RWPE2 (cell line): Measurements from ENCODE around the gene RHEB.

Experiments
- ATAC-seq: fragments of 200-7000 bp; cut with Tn5 transposase; 3 replicates; pipeline ENCODE4 v1.9.1; 2021; ENCODE audit warnings: low read depth
- DNase-seq: peaks from one replicate; pipeline ENCODE4 v3.0.0-alpha.2; 2020; ENCODE audit warnings: low spot score
- H3K27ac ChIP-seq: fragments of 450-650 bp; 2 replicates; pipeline ENCODE4 v1.5.1; 2017; ENCODE audit warnings: mild to moderate bottlenecking; ENCODE audit not compliant: poor library complexity, severe bottlenecking
- H3K27me3 ChIP-seq: fragments of 250-450 bp; sonication (Bioruptor Pico); 2 replicates; pipeline ENCODE4 v1.5.1; 2021; ENCODE audit warnings: mild to moderate bottlenecking, moderate library complexity; ENCODE audit not compliant: insufficient read depth, poor library complexity, severe bottlenecking
- H3K36me3 ChIP-seq: fragments of 250-450 bp; sonication (Bioruptor Pico); 2 replicates; pipeline ENCODE4 v1.5.1; 2020; ENCODE audit warnings: low read depth, mild to moderate bottlenecking, moderate library complexity
- H3K4me1 ChIP-seq: fragments of 250-450 bp; sonication (Bioruptor Pico); 2 replicates; pipeline ENCODE4 v1.5.1; 2021; ENCODE audit warnings: mild to moderate bottlenecking, moderate library complexity; ENCODE audit not compliant: insufficient read depth, poor library complexity, severe bottlenecking
- H3K4me3 ChIP-seq: fragments of 250-450 bp; sonication (Bioruptor Pico); 2 replicates; pipeline ENCODE4 v1.5.1; 2021; ENCODE audit warnings: mild to moderate bottlenecking, moderate library complexity; ENCODE audit not compliant: severe bottlenecking
- H3K9me3 ChIP-seq: fragments of 250-450 bp; sonication (Bioruptor Pico); 2 replicates; pipeline ENCODE4 v1.5.1; 2021; ENCODE audit warnings: mild to moderate bottlenecking, moderate library complexity; ENCODE audit not compliant: severe bottlenecking
- TF ChIP-seq, protein P1 (sequence below): fragments of 450-650 bp; IDR thresholded peaks from one replicate; pipeline ENCODE4 v1.5.1; 2017; ENCODE audit warnings: mild to moderate bottlenecking, moderate library complexity; ENCODE audit not compliant: poor library complexity, severe bottlenecking

Gene RHEB

DNA sequence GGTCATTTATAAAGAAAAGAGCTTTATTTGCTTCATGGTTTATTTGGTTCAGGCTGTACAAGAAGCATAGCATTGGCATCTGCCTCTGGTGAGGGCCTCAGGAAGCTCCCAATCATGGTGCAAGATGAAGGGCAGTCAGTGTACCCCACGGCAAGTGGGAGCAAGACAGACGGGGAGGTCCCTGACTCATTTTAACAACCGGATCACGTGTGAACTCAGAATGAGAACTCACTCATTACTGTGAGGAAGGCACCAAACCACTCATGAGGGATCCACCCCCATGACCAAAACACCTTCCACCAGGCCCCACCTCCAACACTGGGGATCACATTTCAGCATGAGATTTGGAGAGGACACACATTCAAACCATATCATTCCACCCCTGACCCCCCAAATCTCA is 64.0 kb downstream of the RHEB start:
- DNase-seq (no peak), ATAC-seq (no peak)
- TF ChIP-seq, protein P1, sequence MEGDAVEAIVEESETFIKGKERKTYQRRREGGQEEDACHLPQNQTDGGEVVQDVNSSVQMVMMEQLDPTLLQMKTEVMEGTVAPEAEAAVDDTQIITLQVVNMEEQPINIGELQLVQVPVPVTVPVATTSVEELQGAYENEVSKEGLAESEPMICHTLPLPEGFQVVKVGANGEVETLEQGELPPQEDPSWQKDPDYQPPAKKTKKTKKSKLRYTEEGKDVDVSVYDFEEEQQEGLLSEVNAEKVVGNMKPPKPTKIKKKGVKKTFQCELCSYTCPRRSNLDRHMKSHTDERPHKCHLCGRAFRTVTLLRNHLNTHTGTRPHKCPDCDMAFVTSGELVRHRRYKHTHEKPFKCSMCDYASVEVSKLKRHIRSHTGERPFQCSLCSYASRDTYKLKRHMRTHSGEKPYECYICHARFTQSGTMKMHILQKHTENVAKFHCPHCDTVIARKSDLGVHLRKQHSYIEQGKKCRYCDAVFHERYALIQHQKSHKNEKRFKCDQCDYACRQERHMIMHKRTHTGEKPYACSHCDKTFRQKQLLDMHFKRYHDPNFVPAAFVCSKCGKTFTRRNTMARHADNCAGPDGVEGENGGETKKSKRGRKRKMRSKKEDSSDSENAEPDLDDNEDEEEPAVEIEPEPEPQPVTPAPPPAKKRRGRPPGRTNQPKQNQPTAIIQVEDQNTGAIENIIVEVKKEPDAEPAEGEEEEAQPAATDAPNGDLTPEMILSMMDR: no peak
- H3K4me3 ChIP-seq: no peak overlapping the region
- H3K36me3 ChIP-seq: no peaks in the 10 kb centered on the region
- no peaks in the 10 kb centered on the region for H3K27me3 ChIP-seq
- H3K9me3 ChIP-seq: no peaks in the 10 kb centered on the region
- no peak overlapping the region for H3K27ac ChIP-seq
- H3K4me1 ChIP-seq: peaks cover 12% of the 10 kb centered on the region

DNA sequence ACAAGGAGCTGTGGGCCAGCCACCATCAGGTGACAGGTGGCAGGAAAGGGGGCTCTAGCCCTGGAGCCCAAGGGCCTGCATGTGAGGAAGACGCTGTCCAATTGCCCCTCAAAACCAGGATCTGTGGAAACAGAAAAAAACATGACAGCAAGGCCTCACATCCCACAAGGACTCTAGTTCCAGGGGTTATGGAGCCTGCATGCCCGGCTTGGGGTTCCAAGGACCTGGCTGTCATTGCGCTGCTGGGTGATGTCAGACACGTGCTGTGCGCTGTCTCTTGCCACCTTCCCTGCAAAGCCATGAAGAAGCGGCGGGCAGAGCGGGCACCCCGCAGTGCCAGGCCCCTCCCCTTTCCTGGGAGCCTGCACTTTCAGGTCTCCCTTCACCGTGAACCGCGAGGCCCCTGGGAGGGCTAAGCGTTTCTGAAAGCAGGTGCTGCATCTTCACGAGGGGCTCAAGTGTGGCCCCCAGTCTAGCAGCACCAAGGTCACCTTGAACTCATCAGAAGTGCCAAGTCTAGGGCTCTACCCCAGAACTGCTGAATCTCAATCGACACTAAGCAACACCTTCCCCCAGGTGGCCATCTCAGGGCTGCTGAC is 64.7 kb downstream of the RHEB start:
- H3K9me3 ChIP-seq: no peaks in the 10 kb centered on the region
- TF ChIP-seq, protein P1: no peak
- DNase-seq: no peak
- peaks cover 7% of the 10 kb centered on the region for H3K4me1 ChIP-seq
- no peaks in the 10 kb centered on the region for H3K27me3 ChIP-seq
- no peak overlapping the region for H3K27ac ChIP-seq
- H3K4me3 ChIP-seq: no peak overlapping the region
- no peak for ATAC-seq
- H3K36me3 ChIP-seq: no peaks in the 10 kb centered on the region

DNA sequence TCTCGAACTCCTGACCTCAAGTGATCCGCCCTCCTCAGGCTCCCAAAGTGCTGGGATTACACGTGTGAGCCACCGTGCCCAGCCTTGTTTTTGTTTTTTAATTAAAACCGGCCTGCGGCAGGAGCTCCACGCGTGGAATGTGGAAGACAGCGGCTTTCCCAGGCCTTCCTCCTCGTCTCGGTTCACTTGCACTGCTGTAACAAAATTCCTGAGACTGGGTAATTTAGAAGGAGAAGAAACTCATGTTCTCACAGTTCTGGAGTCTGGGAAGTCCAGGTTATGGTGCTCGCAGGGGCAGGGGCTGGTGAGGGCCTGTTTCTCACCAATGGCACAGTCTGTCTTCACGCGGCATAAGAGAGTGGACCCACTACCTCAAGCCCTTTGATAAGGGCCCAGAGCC is 65.4 kb downstream of the RHEB start:
- Histone ChIP-seq H3K36me3 (no peaks in the 10 kb centered on the region), H3K4me1 (peaks cover 1% of the 10 kb centered on the region), H3K27ac (no peak overlapping the region), H3K27me3 (no peaks in the 10 kb centered on the region), H3K4me3 (no peak overlapping the region), H3K9me3 (no peaks in the 10 kb centered on the region)
- no peak for ATAC-seq
- no peak for DNase-seq
- TF ChIP-seq, protein P1: no peak

DNA sequence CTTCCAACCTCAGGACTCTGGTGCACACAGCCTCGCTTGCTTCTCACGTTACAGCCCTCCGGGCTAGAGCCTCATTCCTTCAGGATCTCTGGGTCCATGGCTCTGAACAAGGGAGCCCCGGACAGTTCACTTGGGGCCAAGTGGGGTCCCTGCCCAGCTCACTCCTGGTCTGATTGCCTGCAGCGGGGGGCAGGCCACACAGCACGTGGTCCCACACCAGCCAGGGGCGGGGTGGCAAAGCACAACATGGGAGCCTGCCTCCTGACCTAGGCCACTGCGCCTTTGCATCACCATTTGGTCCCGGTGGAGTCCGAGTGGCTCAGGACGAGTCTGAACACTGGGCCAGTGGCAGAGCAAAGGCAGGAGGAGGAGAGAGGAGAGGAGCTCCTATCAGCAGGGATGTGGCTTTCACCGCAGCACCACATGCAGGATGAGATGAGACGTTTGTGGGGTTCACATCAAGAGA is 66.3 kb downstream of the RHEB start:
- Histone ChIP-seq H3K27ac (no peak overlapping the region), H3K9me3 (no peaks in the 10 kb centered on the region), H3K4me3 (no peak overlapping the region), H3K27me3 (no peaks in the 10 kb centered on the region), H3K36me3 (no peaks in the 10 kb centered on the region), H3K4me1 (no peaks in the 10 kb centered on the region)
- TF ChIP-seq, protein P1: no peak
- DNase-seq (no peak), ATAC-seq (no peak)

DNA sequence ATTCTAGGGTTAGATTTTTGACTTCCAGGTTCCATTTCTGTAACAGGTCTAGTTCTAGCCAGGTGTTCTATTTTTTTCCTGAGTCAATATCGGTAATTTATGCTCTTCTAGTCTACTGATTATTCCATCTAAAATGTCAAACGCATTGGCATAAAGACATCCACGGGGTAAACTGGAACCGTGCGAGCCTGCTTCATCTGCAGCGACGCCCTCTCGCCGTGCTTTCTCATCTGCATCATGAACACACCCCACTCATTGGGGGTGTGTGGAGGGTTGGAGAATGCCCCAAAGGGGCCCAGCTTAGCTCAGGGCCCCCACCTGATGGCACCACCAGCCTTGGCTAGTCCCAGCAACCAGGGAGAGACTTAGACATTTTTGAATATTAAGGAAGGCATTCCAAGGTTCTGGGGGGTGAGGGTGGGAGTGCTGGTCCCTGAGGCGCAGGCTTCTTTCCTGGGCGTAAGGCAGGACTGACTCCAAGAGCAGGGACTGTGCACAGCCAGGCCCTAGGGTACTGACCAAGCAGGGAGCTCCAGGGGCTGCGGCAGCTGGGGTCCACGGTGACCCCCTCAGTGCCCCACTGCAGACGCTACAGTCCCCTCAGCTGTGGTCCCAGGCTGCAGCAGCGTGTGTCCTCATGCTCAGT is 66.9 kb downstream of the RHEB start:
- Histone ChIP-seq H3K9me3 (no peaks in the 10 kb centered on the region), H3K36me3 (no peaks in the 10 kb centered on the region), H3K4me1 (no peaks in the 10 kb centered on the region), H3K27me3 (no peaks in the 10 kb centered on the region), H3K27ac (no peak overlapping the region), H3K4me3 (no peak overlapping the region)
- no peak for ATAC-seq
- no peak for DNase-seq
- TF ChIP-seq, protein P1: no peak
